Thyroid gland (tissue), 4 donors: ENCODE measurements around the gene FOXL3. TPM values are rescaled to one million over a fixed set of nuclear protein-coding genes. Genes with fewer than 3 reads are reported as not detected.

Experiments used
- DNase-seq, 2 donors: peaks; one replicate each; pipeline ENCODE4 v3.0.0-alpha.2; 2019
- H3K27ac ChIP-seq, 3 donors: fragments of 200-600 bp; sonication (generic); 1 replicate in 2 of 3; 2 replicates in 1 of 3; pipeline ENCODE4 v1.5.1; 2016 to 2019; ENCODE audit warnings: mild to moderate bottlenecking in 1 of 3, moderate library complexity in 1 of 3
- H3K27me3 ChIP-seq: fragments of 200-600 bp; sonication (generic); one replicate; pipeline ENCODE4 v1.5.1; 2019
- H3K36me3 ChIP-seq, 2 donors: fragments of 200-600 bp; sonication (generic); one replicate each; pipeline ENCODE4 v1.5.1; 2016 to 2019
- H3K4me1 ChIP-seq, 2 donors: fragments of 200-600 bp; sonication (generic); one replicate each; pipeline ENCODE4 v1.5.1; 2017 to 2019
- H3K4me3 ChIP-seq, 3 donors: fragments of 200-600 bp; sonication (generic); replicated peaks in 1 of 3; 1 replicate in 2 of 3; 2 replicates in 1 of 3; pipeline ENCODE4 v1.5.1; 2016; ENCODE audit warnings: mild to moderate bottlenecking in 1 of 3
- H3K9me3 ChIP-seq: fragments of 200-600 bp; sonication (generic); one replicate; pipeline ENCODE4 v1.5.1; 2017
- CTCF ChIP-seq, 6 experiments: fragments of 200-600 bp in 3 of 6; fragments of 450-650 bp in 3 of 6; sonication (generic) in 3 of 6; IDR thresholded peaks; one replicate each; pipeline ENCODE4 v1.5.1; 2016 to 2019; ENCODE audit warnings: antibody characterized with exemption in 6 of 6, mild to moderate bottlenecking in 2 of 6, inconsistent platforms in 1 of 6, moderate library complexity in 1 of 6
- POLR2A ChIP-seq, 2 donors: fragments of 450-650 bp; IDR thresholded peaks; one replicate each; pipeline ENCODE4 v1.6.1; 2017; ENCODE audit warnings: antibody characterized with exemption in 2 of 2, mild to moderate bottlenecking in 2 of 2, moderate library complexity in 1 of 2
- WGBS, 2 donors: methylation state at CpG; one replicate each; pipeline ENCODE4 v1.1.5; 2017; 5-methylcytosine and 5-hydroxymethylcytosine counted together
- intact Hi-C: fragments of 100-400 bp; cut with DNase I; formaldehyde crosslinking; loops from one replicate; pipeline ENCODE4 v1.15.1; 2023
- total RNA-seq, 4 donors: library from RNA; depleted of rRNA; stranded (reverse); fragments of >200 nt; gene quantifications; one replicate each; pipeline ENCODE4 v1.2.3, GENCODE V29; 2016

Gene FOXL3
- total RNA-seq, 4 donors from 2014 or later: not detected

DNA sequence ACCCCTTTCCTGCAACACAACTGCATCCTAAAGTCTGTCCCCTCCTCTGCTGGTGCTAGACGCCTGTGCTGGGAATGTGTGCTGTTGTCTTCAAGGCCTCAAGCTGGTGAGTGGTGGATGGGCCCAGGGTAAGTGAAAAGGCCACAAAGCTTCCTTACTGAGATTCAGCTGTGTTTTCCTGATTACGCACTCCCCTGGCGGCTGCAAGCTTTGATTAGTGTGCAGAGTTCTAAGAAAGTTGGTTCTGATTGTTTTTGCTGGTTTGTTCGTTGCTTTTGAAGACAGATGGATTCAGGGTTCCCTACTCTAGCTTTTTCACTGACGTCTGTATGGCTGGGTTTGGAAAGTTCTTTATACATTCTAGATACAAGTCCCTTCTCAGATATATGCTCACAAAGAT lies 11.9 kb upstream of the FOXL3 start:
- no peak for DNase-seq
- intact Hi-C loops: no loop called here
- no peak overlapping the region for H3K4me3 ChIP-seq
- H3K27ac ChIP-seq: no peak overlapping the region
- H3K27me3 ChIP-seq: no peaks in the 10 kb centered on the region
- WGBS, 2 donors: 85 to 89% methylated on average over 5 of the region's 5 CpGs
- no peaks in the 10 kb centered on the region for H3K36me3 ChIP-seq
- no peaks in the 10 kb centered on the region for H3K4me1 ChIP-seq
- no peaks in the 10 kb centered on the region for H3K9me3 ChIP-seq
- TF ChIP-seq CTCF (IDR thresholded peaks at IDR 0.05) (no peak), POLR2A (IDR thresholded peaks at IDR 0.05) (no peak)

GRCh38 chr7:279821-280220 lies 10.1 kb upstream of the FOXL3 start:
- WGBS, 2 donors: 74 to 82% methylated on average over 10 of the region's 10 CpGs
- Histone ChIP-seq H3K4me1 (no peaks in the 10 kb centered on the region), H3K27me3 (no peaks in the 10 kb centered on the region), H3K27ac (no peak overlapping the region), H3K4me3 (no peak overlapping the region), H3K36me3 (no peaks in the 10 kb centered on the region), H3K9me3 (no peaks in the 10 kb centered on the region)
- DNase-seq: no peak
- intact Hi-C loops: no loop called here
- TF ChIP-seq POLR2A (IDR thresholded peaks at IDR 0.05) (no peak), CTCF (IDR thresholded peaks at IDR 0.05) (no peak)

DNA sequence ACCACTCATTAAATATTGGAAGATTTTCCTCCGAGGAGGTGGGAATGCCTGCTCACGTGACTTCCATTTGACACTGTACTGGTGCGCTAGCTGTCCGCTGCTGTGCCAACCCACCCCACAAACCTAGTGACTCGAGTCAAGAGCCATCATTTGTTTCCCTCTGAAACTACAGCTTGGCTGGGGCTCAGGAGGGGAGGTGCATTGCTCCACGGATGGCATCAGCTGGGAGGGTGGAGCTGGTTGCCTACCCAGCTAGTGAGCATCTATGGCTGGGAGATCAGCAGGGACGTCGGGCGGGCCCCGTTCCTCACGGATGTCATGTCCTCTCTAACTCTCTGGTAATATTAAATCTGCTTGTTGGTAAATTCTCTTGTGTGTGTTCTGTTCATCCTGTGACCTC lies 9.5 kb upstream of the FOXL3 start:
- no peaks in the 10 kb centered on the region for H3K4me1 ChIP-seq
- no peaks in the 10 kb centered on the region for H3K36me3 ChIP-seq
- no peaks in the 10 kb centered on the region for H3K27me3 ChIP-seq
- H3K27ac ChIP-seq: no peak overlapping the region
- H3K9me3 ChIP-seq: no peaks in the 10 kb centered on the region
- intact Hi-C loops: no loop called here
- TF ChIP-seq POLR2A (IDR thresholded peaks at IDR 0.05): no peak
- TF ChIP-seq CTCF (IDR thresholded peaks at IDR 0.05): no peak
- WGBS, 2 donors: 62 to 65% methylated on average over 11 of the region's 11 CpGs
- DNase-seq: no peak
- no peak overlapping the region for H3K4me3 ChIP-seq

DNA sequence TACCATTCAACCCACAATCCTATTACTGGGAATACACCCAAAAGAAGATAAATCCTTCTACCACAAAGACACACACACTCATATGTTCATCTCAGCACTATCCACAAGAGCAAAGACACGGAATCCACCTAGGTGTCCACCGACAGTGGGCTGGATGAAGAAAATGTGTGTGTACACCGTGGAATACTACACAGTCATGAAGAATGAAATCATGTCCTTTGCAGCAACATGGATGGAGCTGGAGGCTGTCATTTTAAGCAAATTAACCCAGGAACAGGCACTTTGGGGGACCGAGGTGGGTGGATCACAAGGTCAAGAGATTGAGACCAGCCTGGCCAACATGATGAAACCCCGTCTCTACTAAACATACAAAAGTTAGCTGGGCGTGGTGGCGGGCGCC lies 8.3 kb upstream of the FOXL3 start:
- TF ChIP-seq POLR2A (IDR thresholded peaks at IDR 0.05) (no peak), CTCF (IDR thresholded peaks at IDR 0.05) (no peak)
- intact Hi-C loops: no loop called here
- Histone ChIP-seq H3K4me3 (no peak overlapping the region), H3K4me1 (no peaks in the 10 kb centered on the region), H3K9me3 (no peaks in the 10 kb centered on the region), H3K27me3 (no peaks in the 10 kb centered on the region), H3K27ac (no peak overlapping the region), H3K36me3 (no peaks in the 10 kb centered on the region)
- no peak for DNase-seq
- 95 to 97% methylated on average over 8 of the region's 8 CpGs for WGBS, 2 donors

- intact Hi-C loops: no loop called here
- Histone ChIP-seq H3K36me3 (no peaks in the 10 kb centered on the region), H3K27me3 (no peaks in the 10 kb centered on the region), H3K9me3 (no peaks in the 10 kb centered on the region), H3K4me1 (no peaks in the 10 kb centered on the region), H3K27ac (no peak overlapping the region), H3K4me3 (no peak overlapping the region)
- no peak for TF ChIP-seq CTCF (IDR thresholded peaks at IDR 0.05)
- TF ChIP-seq POLR2A (IDR thresholded peaks at IDR 0.05): no peak
- WGBS, 2 donors: 96% methylated on average over 25 of the region's 25 CpGs
- no peak for DNase-seq
Observed at GRCh38 chr7:282621-283020, 7.3 kb upstream of the FOXL3 start.
